Retinal pigment epithelial cell (primary cell): ENCODE data around the gene PCNT.
A peak's percentile ranks its signal among the peaks of the same experiment; 100 is the strongest.
"Not testable (repeated sequence)": the region's sequence is repeated elsewhere in the genome, so short reads cannot be mapped to it uniquely, and the experiment has no call there.

Experiments used
- DNase-seq: peaks from one replicate; pipeline ENCODE4 v3.0.0-alpha.2; 2010; ENCODE audit warnings: low read depth
- H3K4me3 ChIP-seq: 2 replicates; pipeline ENCODE4 v1.5.1; 2011; ENCODE audit warnings: mild to moderate bottlenecking, low read length, control low read depth, moderate library complexity
- TF ChIP-seq, protein P1 (sequence below): conservative IDR thresholded peaks from 2 replicates; pipeline ENCODE4 v1.5.1; 2011; ENCODE audit warnings: low read depth, low read length, control low read depth, inconsistent platforms

Gene PCNT

DNA sequence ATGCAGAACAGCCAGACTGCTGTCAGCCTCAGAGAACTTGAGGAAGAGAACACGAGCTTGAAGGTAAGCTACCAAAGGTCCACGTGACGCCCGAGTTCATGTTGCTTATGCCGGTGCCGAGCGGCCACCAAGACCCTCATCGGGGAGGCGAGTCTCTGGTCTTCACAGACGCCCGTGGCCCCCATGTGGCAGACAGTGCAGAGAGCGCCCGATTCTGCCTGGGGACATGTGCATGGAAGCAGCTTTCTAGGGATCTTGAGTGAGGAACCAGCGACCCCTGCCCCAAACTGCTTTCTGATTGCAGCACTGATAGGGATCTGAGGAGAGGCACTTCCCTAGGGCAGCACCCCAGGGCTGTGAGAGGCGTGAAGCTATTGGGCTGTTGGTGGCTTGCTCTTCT lies 78.5 kb downstream of the PCNT start:
- H3K4me3 ChIP-seq = no peak overlapping the region
- TF ChIP-seq, protein P1, sequence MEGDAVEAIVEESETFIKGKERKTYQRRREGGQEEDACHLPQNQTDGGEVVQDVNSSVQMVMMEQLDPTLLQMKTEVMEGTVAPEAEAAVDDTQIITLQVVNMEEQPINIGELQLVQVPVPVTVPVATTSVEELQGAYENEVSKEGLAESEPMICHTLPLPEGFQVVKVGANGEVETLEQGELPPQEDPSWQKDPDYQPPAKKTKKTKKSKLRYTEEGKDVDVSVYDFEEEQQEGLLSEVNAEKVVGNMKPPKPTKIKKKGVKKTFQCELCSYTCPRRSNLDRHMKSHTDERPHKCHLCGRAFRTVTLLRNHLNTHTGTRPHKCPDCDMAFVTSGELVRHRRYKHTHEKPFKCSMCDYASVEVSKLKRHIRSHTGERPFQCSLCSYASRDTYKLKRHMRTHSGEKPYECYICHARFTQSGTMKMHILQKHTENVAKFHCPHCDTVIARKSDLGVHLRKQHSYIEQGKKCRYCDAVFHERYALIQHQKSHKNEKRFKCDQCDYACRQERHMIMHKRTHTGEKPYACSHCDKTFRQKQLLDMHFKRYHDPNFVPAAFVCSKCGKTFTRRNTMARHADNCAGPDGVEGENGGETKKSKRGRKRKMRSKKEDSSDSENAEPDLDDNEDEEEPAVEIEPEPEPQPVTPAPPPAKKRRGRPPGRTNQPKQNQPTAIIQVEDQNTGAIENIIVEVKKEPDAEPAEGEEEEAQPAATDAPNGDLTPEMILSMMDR = peak; percentile 8
- DNase-seq = no peak

DNA sequence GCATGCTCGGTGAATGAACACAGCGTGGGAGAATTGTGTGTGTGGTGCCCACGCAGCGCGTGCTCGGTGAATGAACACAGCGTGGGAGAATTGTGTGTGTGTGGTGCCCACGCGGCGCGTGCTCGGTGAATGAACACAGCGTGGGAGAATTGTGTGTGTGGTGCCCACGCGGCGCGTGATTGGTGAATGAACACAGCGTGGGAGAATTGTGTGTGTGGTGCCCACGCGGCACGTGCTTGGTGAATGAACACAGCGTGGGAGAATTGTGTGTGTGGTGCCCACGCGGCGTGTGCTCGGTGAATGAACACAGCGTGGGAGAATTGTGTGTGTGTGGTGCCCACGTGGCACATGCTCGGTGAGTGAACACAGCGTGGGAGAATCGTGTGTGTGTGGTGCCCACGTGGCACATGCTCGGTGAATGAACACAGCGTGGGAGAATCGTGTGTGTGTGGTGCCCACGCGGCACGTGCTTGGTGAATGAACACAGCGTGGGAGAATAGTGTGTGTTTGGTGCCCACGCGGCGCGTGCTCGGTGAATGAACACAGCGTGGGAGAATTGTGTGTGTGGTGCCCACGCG lies 79.4 kb downstream of the PCNT start:
- H3K4me3 ChIP-seq, DNase-seq: not testable (repeated sequence)

DNA sequence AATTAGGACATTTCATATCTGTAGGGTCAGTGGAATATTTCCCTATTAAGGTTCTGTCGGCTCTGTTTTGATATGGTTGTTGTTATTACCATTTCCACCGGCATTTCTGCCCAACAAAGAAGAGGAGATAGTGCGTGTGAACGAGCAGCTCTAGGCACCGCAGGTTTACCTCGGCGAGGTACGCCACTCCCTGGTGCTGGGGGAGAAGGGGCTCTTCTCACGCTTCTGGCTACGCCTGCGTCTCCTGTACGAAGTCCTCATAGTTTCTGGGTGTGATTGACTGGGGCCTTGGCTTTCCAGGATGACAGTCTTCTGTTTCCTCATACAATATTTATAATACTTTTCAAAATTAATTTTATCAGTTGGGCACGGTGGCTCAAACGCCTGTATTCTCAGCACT lies 80.3 kb downstream of the PCNT start:
- no peak overlapping the region for H3K4me3 ChIP-seq
- DNase-seq = no peak
- TF ChIP-seq, protein P1 = no peak

DNA sequence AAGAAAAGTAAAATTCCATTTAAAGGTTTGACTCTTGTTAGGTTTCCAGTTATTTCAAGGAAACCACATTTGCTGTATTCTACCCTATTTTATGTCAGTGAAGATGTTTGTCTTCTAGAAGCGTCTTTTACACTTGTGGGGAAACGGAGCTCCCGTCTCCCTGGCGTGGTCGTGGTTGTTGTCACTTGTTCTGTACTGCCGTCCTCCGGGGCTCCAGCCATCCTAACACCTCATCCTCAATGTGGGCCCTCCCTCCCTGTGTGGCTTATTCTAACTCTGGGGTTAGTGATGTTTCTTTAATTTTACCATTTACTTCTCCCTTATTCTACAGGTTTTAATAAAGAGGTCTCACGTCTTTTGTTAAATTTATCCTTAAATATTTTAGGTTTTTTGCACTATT lies 82.0 kb downstream of the PCNT start:
- TF ChIP-seq, protein P1 = no peak

DNA sequence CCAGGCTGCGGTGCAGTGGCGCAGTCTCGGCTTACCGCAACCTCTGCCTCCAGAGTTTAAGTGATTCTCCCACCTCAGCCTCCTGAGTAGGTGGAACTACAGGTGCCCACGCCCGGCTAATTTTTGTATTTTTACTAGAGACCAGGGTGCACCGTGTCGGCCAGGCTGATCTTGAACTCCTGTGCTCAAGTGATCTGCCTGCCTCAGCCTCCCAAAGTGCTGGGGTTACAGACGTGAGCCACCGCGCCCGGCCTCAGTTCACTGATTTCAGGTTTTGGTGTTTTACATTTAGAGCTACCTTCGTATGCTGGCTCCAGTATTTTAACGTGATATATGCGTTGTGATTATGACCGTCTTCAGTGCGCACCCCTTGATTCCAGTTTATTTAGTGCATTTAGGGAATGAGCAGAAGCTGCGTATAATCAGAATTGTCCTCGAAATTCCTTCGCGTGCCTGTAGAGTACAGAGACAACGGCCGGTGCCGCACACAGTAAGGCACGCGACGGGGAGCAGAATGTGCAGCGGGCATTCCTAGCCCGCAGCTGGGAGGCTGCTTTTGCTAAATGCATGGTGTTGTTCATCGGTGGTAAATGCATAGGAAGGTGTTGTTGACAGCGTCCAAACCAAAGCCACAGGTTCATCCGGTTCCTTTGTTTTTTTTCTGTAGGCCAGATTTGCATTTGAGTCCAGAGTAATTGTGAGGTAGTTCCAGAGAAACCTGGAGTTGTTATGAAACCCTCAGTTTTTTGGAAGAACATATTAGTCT lies 85.9 kb downstream of the PCNT start:
- TF ChIP-seq, protein P1 = no peak
- no peak overlapping the region for H3K4me3 ChIP-seq
- no peak for DNase-seq

More for the DNA sequence above, 82.0 kb downstream of the PCNT start:
- DNase-seq = no peak
- H3K4me3 ChIP-seq = no peak overlapping the region

DNA sequence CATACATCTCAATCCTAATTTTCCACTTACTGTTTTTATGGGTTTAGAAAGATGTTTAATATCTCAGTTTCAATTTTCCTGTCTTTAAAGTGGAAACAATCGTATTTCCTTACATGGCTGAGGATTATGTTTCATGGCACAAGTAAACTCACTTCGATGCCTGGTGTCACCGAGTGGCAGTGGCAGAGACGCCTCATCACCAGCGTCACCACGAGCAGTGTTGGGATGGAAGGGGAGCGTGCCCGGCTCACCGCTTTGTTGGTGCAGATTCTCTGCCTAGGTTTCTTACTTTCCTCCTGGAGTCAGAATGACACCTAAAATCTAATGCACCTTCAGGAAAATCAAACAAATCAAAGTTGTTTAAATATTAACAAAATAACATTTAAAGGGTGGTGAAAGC lies 86.6 kb downstream of the PCNT start:
- DNase-seq = no peak
- no peak overlapping the region for H3K4me3 ChIP-seq
- TF ChIP-seq, protein P1 = no peak

DNA sequence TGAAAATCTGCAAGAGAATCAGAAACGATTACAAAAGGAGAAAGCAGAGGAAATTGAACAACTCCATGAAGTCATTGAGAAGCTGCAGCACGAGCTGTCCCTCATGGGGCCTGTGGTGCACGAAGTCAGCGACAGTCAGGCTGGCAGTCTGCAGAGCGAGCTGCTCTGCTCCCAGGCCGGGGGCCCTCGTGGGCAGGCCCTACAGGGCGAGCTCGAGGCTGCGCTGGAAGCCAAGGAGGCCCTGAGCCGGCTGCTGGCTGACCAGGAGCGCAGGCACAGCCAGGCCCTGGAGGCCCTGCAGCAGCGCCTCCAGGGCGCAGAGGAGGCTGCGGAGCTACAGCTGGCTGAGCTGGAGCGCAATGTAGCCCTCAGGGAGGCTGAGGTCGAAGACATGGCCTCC lies 87.3 kb downstream of the PCNT start:
- H3K4me3 ChIP-seq = no peak overlapping the region
- TF ChIP-seq, protein P1 = no peak
- no peak for DNase-seq
